ENCODE results near the gene FAM78B.

FAM78B gene

DNA sequence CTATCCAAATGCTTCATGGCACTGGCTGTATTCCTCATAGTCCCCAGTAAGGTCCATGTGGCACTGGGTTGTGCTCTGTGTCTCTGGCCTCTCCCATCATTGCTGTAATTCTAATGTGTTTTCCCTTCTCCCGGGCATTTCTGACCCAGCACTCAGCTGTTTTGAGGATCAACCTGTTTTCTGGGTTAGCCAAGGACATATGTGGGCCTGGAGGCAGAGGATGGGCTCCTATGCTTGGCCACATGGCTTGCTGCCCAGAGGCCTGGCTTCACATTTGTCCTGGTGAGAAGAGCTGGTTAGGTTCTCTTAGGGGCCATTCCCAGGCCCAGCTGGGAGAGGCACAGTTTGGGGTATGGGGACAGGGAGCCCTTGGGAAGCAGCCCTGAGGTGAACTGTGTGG, 103.1 kb downstream of the FAM78B start:
- DNase-seq = no peak

- no peak for DNase-seq
Observed at GRCh38 chr1:166062421-166063070, 104.3 kb downstream of the FAM78B start.

DNA sequence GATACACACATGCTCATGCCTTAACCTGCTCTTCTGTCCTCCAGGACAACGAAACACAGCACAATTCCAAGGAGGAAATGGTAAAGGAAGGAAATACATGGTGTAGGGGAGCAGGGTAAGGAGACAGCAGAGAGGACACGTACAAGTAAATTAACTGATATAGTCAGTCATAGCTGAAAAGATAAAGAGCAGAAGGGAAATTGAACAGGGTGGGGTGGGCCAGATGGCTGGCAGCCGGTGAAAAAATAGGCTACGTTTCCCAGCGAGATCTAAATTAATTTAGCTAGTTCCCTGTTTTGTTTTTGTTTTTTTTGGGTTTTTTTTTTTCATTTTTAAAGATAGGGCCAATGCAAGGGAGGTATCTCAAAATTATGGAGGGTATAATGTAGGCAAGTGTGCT, 109.2 kb downstream of the FAM78B start:
- DNase-seq = no peak

- no peak for DNase-seq
Observed at GRCh38 chr1:166053395-166053794, 113.4 kb downstream of the FAM78B start.

DNA sequence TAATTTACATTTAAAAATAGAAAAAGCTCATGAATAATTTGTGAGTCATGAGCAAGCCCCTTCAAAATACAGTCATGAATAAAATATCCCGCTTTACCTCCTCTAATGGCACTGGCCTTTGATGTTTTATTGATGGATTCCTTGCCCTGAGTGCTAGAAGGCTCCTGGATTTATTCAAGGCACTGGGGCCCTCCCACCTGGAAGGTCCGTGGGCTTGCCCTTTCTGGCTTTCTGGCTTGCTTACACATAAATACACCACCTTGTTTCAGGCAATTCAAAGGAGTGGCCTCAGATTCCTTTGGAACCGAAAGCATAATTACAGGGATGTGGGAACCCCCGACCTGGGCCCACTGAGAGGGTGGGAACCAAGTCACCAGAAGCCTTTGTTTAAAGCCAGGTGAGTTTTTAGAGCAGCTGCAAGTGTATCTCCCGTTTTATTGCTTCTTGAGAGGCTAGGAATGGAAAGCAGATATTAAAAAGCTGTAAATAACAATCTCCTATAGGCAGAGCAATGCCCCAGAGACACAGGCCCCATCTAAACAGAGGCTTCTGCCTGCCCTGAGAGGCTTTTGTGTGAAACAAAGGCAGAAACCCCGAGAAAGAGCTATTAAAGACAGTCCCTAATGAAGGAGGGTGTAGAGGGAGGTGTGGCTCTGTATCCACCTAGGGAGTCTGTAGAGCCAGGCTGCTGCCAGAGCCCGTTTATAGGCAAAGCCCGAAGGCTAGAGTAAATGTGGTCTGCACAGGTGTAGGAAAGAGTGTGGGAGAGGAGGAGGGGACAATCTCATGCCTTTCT, 126.4 kb downstream of the FAM78B start:
- DNase-seq = no peak

- DNase-seq = no peak
Observed at GRCh38 chr1:166039436-166040201, 127.2 kb downstream of the FAM78B start.

GRCh38 chr1:166036092-166036491, 130.7 kb downstream of the FAM78B start:
- no peak for DNase-seq

DNA sequence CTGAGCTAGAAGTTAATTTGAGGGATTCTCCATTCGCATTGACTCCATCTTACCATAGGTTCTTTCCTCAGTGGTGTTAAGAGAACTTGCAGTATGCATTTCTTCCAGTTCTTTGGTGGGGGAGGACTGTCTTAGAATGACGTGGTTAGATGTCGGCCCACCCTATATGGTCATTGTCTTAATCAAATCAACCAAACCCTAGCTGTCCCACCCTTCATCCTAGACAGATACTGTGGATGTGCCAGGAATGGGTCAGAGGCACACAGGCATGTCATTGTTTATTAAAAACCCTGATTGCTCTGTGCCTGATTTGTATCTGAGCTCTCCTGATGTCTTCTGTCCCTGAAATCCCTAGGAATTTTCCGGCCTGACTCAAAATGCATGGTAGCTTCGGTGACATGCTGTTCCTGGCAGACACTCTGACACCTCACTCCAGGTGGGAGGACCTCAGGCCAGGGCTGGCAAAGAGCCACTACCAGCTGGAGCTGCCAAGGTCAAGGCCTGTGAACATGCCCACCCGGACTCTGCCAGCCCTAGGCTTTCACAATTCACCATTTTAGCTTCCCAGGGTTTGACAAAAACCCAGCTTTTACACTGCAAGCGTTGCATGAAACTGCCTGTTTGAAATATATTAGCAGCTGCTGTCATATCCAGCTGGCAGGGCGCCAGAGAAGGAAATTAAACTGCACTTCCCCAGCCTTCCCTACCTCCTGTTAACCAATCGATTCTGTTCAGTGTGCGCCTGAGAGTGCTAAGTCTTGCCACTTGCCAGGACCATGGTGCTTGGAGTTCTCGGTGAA, 134.0 kb downstream of the FAM78B start:
- no peak for DNase-seq

DNA sequence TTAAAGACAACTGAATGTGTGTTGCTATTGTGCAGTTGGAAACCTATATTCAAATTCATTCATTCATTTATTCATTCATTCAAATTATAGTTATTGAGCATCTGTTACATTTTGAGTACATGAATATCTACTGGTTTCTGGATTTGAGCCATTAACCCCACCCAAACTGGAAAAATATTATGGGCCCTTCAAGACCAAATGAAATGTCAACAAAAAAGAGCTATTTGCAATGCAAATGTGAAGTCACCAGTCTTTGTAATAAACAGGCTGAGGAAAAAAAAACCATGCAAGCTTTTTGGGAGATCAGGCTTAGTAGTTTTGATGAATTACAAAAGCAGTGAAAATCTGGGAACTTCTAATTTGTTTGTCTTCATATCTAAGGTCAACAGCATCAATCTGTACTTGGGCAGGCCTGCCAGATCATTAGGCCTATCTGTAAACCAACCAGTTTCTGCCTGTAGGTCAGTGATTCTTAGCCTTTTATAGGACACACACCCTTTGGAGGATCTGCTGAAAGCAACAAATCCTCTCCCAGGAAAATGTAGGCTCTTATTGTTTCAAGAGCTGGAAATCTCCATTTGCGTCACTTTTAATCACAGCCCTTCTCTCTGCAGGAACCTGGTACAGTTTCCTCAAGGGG, 134.7 kb downstream of the FAM78B start:
- DNase-seq = no peak

- no peak for DNase-seq
Observed at GRCh38 chr1:166029196-166029945, 137.4 kb downstream of the FAM78B start.

DNA sequence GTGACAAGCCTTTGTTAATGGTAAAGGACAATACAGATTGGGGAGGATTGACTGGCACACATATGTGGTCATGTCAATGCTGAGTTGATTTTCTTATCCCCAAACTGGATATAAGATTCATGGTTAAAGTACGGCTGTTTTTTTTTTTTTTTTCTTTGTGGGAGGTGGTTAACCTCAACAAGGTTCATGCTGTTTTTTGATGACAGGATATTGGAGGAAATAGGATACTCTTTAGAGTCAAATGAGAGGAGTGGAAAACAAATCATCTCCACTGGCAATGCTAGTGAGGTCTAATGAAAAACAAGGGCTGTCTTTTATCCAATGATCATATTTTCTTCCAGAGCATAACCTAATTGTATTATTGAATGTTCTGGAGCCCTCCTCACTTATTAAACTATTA, 140.2 kb downstream of the FAM78B start:
- no peak for DNase-seq

DNA sequence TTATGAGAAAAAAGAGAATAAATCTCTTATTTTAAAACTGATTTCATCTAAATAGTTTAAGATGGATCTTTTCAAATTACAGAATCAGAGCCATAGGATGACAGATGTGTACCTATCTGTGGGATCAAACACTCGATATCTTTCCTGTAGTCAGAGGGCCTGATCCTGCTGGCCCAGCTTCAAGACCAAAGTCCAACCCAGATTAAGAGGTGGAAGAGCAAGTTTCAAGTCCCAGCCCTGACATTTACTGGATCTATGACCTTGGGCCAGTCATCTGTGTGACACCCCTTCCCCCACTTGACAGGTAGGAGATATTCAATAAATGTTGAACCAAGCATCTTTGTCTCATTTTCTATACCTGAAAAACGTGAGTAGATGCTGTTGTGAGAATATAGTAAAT, 140.7 kb downstream of the FAM78B start:
- no peak for DNase-seq

- no peak for DNase-seq
Observed at GRCh38 chr1:166020210-166020609, 146.6 kb downstream of the FAM78B start.
